Esophagus (tissue), 2 donors: ENCODE results near the gene COTL1. TPM values are rescaled to one million over a fixed set of nuclear protein-coding genes. Genes with fewer than 3 reads are reported as not detected.

Experiments used
- H3K27ac ChIP-seq, 2 donors: one replicate each; pipeline ENCODE4 v1.5.1; 2013; ENCODE audit warnings: low read depth in 2 of 2, mild to moderate bottlenecking in 2 of 2, inconsistent platforms in 1 of 2, low read length in 1 of 2, moderate library complexity in 1 of 2
- H3K27me3 ChIP-seq, 2 donors: one replicate each; pipeline ENCODE4 v1.6.1; 2013; ENCODE audit warnings: low read length in 2 of 2, control low read depth in 1 of 2, mild to moderate bottlenecking in 1 of 2; ENCODE audit not compliant: insufficient read depth in 2 of 2, control insufficient read depth in 1 of 2
- H3K36me3 ChIP-seq, 2 donors: one replicate each; pipeline ENCODE4 v1.6.1; 2013; ENCODE audit warnings: low read length in 1 of 2; ENCODE audit not compliant: control insufficient read depth in 2 of 2, insufficient read depth in 2 of 2
- H3K4me1 ChIP-seq, 2 donors: one replicate each; pipeline ENCODE4 v1.6.1; 2013; ENCODE audit warnings: low read length in 1 of 2; ENCODE audit not compliant: control insufficient read depth in 2 of 2, insufficient read depth in 2 of 2
- H3K4me3 ChIP-seq, 2 donors: one replicate each; pipeline ENCODE4 v1.5.1; 2013; ENCODE audit warnings: low read length in 2 of 2, mild to moderate bottlenecking in 2 of 2, low read depth in 1 of 2, moderate library complexity in 1 of 2
- H3K9me3 ChIP-seq, 2 donors: one replicate each; pipeline ENCODE4 v1.6.1; 2013; ENCODE audit warnings: mild to moderate bottlenecking in 2 of 2, low read depth in 1 of 2, low read length in 1 of 2, moderate library complexity in 1 of 2; ENCODE audit not compliant: control insufficient read depth in 2 of 2, insufficient read depth in 1 of 2
- WGBS, 2 donors: extraction: QIAGEN DNeasy Blood & Tissue Kit; methylation state at CpG; one replicate each; pipeline ENCODE4 v1.1.7; 2013; 5-methylcytosine and 5-hydroxymethylcytosine counted together
- polyA plus RNA-seq, 2 donors: library from polyadenylated mRNA; stranded (reverse); fragments of 200-250 nt; gene quantifications; one replicate each; pipeline ENCODE4 v1.2.3, GENCODE V29; 2013
- donor health status: healthy with polysubstance abuse.
- donor health status: Bipolar disorder and iron deficiency.

Gene COTL1
- polyA plus RNA-seq, 2 donors = 7.2 to 16.6 TPM

- Histone ChIP-seq H3K27ac (peak overlapping the region in 1 of 2 donors; percentile 40), H3K9me3 (no peaks in the 10 kb centered on the region), H3K36me3 (no peaks in the 10 kb centered on the region), H3K4me1 (peaks cover 0 to 1% of the 10 kb centered on the region in 2 donors), H3K27me3 (no peaks in the 10 kb centered on the region), H3K4me3 (no peak overlapping the region)
- WGBS, 2 donors = 65 to 83% methylated on average over 9 of the region's 9 CpGs
Measured at GRCh38 chr16:84594725-84595038, 23.2 kb downstream of the COTL1 start.

- 66 to 76% methylated on average over 23 of the region's 23 CpGs for WGBS, 2 donors
- no peaks in the 10 kb centered on the region for H3K4me1 ChIP-seq
- no peaks in the 10 kb centered on the region for H3K9me3 ChIP-seq
- no peak overlapping the region for H3K4me3 ChIP-seq
- H3K27ac ChIP-seq = peak overlapping the region in 1 of 2 donors; percentile 40
- no peaks in the 10 kb centered on the region for H3K27me3 ChIP-seq
- H3K36me3 ChIP-seq = no peaks in the 10 kb centered on the region
Measured at GRCh38 chr16:84593825-84594724, 23.8 kb downstream of the COTL1 start.

GRCh38 chr16:84592718-84593117 lies 25.2 kb downstream of the COTL1 start:
- Histone ChIP-seq H3K9me3 (no peaks in the 10 kb centered on the region), H3K27ac (no peak overlapping the region), H3K4me3 (no peak overlapping the region), H3K36me3 (no peaks in the 10 kb centered on the region), H3K27me3 (no peaks in the 10 kb centered on the region), H3K4me1 (no peaks in the 10 kb centered on the region)
- 67 to 77% methylated on average over 11 of the region's 11 CpGs for WGBS, 2 donors

- 94 to 96% methylated on average over 24 of the region's 24 CpGs for WGBS, 2 donors
- Histone ChIP-seq H3K27ac (no peak overlapping the region), H3K4me1 (no peaks in the 10 kb centered on the region), H3K27me3 (no peaks in the 10 kb centered on the region), H3K9me3 (no peaks in the 10 kb centered on the region), H3K36me3 (no peaks in the 10 kb centered on the region), H3K4me3 (no peak overlapping the region)
Measured at GRCh38 chr16:84589975-84590719, 27.7 kb downstream of the COTL1 start.

GRCh38 chr16:84588991-84589390 lies 28.9 kb downstream of the COTL1 start:
- Histone ChIP-seq H3K36me3 (no peaks in the 10 kb centered on the region), H3K27me3 (no peaks in the 10 kb centered on the region), H3K27ac (no peak overlapping the region), H3K9me3 (no peaks in the 10 kb centered on the region), H3K4me3 (no peak overlapping the region), H3K4me1 (no peaks in the 10 kb centered on the region)
- WGBS, 2 donors = 90 to 92% methylated on average over 8 of the region's 8 CpGs

- Histone ChIP-seq H3K27ac (no peak overlapping the region), H3K9me3 (no peaks in the 10 kb centered on the region), H3K27me3 (no peaks in the 10 kb centered on the region), H3K4me3 (no peak overlapping the region), H3K36me3 (no peaks in the 10 kb centered on the region), H3K4me1 (no peaks in the 10 kb centered on the region)
- WGBS, 2 donors = 83 to 84% methylated on average over 10 of the region's 10 CpGs
Measured at GRCh38 chr16:84585886-84586285, 32.0 kb downstream of the COTL1 start.

GRCh38 chr16:84585467-84585866 lies 32.4 kb downstream of the COTL1 start:
- Histone ChIP-seq H3K27me3 (no peaks in the 10 kb centered on the region), H3K4me1 (no peaks in the 10 kb centered on the region), H3K9me3 (no peaks in the 10 kb centered on the region), H3K27ac (no peak overlapping the region), H3K36me3 (no peaks in the 10 kb centered on the region), H3K4me3 (no peak overlapping the region)
- 80 to 87% methylated on average over 6 of the region's 6 CpGs for WGBS, 2 donors

- Histone ChIP-seq H3K4me1 (no peaks in the 10 kb centered on the region), H3K36me3 (no peaks in the 10 kb centered on the region), H3K9me3 (no peaks in the 10 kb centered on the region), H3K27me3 (no peaks in the 10 kb centered on the region), H3K27ac (no peak overlapping the region), H3K4me3 (no peak overlapping the region)
- 90 to 92% methylated on average over 6 of the region's 6 CpGs for WGBS, 2 donors
Measured at GRCh38 chr16:84584678-84585077, 33.2 kb downstream of the COTL1 start.

GRCh38 chr16:84583995-84584394 lies 33.9 kb downstream of the COTL1 start:
- Histone ChIP-seq H3K4me1 (no peaks in the 10 kb centered on the region), H3K27me3 (no peaks in the 10 kb centered on the region), H3K36me3 (no peaks in the 10 kb centered on the region), H3K27ac (no peak overlapping the region), H3K9me3 (no peaks in the 10 kb centered on the region), H3K4me3 (no peak overlapping the region)
- WGBS, 2 donors = 73 to 82% methylated on average over 15 of the region's 15 CpGs
